ENCODE measurements around the gene AKAP17A. TPM values are rescaled to one million over a fixed set of nuclear protein-coding genes. Genes with fewer than 3 reads are reported as not detected.

Gene AKAP17A
- total and polyA plus RNA-seq, 3 donors from 2014 or later: 39.7 to 113 (median 108) TPM

GRCh38 chrX:1606496-1606895 lies 15.1 kb downstream of the AKAP17A start:
- no peak for DNase-seq
- WGBS, 2 donors: 93 to 95% methylated on average over 11 of the region's 11 CpGs
- H3K4me1 ChIP-seq: no peaks in the 10 kb centered on the region
- TF ChIP-seq, protein P1, sequence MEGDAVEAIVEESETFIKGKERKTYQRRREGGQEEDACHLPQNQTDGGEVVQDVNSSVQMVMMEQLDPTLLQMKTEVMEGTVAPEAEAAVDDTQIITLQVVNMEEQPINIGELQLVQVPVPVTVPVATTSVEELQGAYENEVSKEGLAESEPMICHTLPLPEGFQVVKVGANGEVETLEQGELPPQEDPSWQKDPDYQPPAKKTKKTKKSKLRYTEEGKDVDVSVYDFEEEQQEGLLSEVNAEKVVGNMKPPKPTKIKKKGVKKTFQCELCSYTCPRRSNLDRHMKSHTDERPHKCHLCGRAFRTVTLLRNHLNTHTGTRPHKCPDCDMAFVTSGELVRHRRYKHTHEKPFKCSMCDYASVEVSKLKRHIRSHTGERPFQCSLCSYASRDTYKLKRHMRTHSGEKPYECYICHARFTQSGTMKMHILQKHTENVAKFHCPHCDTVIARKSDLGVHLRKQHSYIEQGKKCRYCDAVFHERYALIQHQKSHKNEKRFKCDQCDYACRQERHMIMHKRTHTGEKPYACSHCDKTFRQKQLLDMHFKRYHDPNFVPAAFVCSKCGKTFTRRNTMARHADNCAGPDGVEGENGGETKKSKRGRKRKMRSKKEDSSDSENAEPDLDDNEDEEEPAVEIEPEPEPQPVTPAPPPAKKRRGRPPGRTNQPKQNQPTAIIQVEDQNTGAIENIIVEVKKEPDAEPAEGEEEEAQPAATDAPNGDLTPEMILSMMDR (IDR thresholded peaks at IDR 0.05): no peak
- TF ChIP-seq POLR2A (IDR thresholded peaks at IDR 0.05): no peak
- no peak overlapping the region for H3K27ac ChIP-seq
- H3K36me3 ChIP-seq (ENCODE audit: low read depth, missing control alignments): no peaks in the 10 kb centered on the region
- intact Hi-C loops (cut with DNase I; ENCODE audit: low total_unique reads): no loop called here
- no peaks in the 10 kb centered on the region for H3K9me3 ChIP-seq
- H3K27me3 ChIP-seq: no peaks in the 10 kb centered on the region
- no peak overlapping the region for H3K4me3 ChIP-seq

- DNase-seq: no peak
- TF ChIP-seq POLR2A (IDR thresholded peaks at IDR 0.05): no peak
- TF ChIP-seq, protein P1 (IDR thresholded peaks at IDR 0.05): no peak
- Histone ChIP-seq H3K27me3 (no peaks in the 10 kb centered on the region), H3K9me3 (no peaks in the 10 kb centered on the region), H3K4me3 (no peak overlapping the region), H3K36me3 (ENCODE audit: low read depth, missing control alignments) (no peaks in the 10 kb centered on the region), H3K27ac (no peak overlapping the region), H3K4me1 (no peaks in the 10 kb centered on the region)
- WGBS, 2 donors: 86 to 95% methylated on average over 8 to 11 of the region's 11 CpGs
- intact Hi-C loops (cut with DNase I; ENCODE audit: low total_unique reads): no loop called here
Observed at GRCh38 chrX:1609311-1609710, 17.9 kb downstream of the AKAP17A start.

- Histone ChIP-seq H3K36me3 (ENCODE audit: low read depth, missing control alignments) (no peaks in the 10 kb centered on the region), H3K4me3 (no peak overlapping the region), H3K27me3 (no peaks in the 10 kb centered on the region), H3K4me1 (no peaks in the 10 kb centered on the region), H3K9me3 (no peaks in the 10 kb centered on the region), H3K27ac (no peak overlapping the region)
- WGBS, 2 donors: 78 to 79% methylated on average over 8 to 10 of the region's 10 CpGs
- no peak for TF ChIP-seq POLR2A (IDR thresholded peaks at IDR 0.05)
- TF ChIP-seq, protein P1 (IDR thresholded peaks at IDR 0.05): no peak
- intact Hi-C loops (cut with DNase I; ENCODE audit: low total_unique reads): no loop called here
- no peak for DNase-seq
Observed at GRCh38 chrX:1609762-1610161, 18.4 kb downstream of the AKAP17A start.

GRCh38 chrX:1610166-1610565 lies 18.8 kb downstream of the AKAP17A start:
- Histone ChIP-seq H3K4me1 (no peaks in the 10 kb centered on the region), H3K36me3 (ENCODE audit: low read depth, missing control alignments) (no peaks in the 10 kb centered on the region), H3K9me3 (no peaks in the 10 kb centered on the region), H3K27ac (no peak overlapping the region), H3K27me3 (no peaks in the 10 kb centered on the region), H3K4me3 (no peak overlapping the region)
- no peak for DNase-seq
- intact Hi-C loops (cut with DNase I; ENCODE audit: low total_unique reads): no loop called here
- 71 to 76% methylated on average over 6 to 15 of the region's 15 CpGs for WGBS, 2 donors
- TF ChIP-seq, protein P1 (IDR thresholded peaks at IDR 0.05): no peak
- no peak for TF ChIP-seq POLR2A (IDR thresholded peaks at IDR 0.05)

DNA sequence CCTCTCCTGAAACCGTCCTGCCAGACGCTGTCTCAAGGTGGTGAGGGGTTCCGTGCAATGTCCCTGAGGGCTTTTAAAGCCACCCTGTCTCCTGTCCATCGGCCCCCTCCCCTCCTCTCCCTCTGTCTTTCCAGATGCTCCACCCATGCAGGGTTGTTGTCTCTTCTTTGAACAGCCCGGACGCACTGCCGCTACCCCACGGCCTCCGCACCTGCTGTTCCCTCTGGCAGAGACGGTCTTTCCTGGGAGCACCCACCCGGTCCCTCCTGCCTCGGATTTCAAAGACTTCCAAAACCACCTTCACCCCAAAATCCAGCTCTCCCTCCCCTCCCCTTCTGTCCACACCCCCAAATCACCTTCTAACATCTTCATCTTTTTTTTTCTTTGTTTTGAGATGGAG lies 19.3 kb downstream of the AKAP17A start:
- no peak for DNase-seq
- WGBS, 2 donors: 85% methylated on average over 12 of the region's 12 CpGs
- no peaks in the 10 kb centered on the region for H3K27me3 ChIP-seq
- intact Hi-C loops (cut with DNase I; ENCODE audit: low total_unique reads): no loop called here
- H3K36me3 ChIP-seq (ENCODE audit: low read depth, missing control alignments): no peaks in the 10 kb centered on the region
- H3K27ac ChIP-seq: no peak overlapping the region
- no peak overlapping the region for H3K4me3 ChIP-seq
- no peak for TF ChIP-seq POLR2A (IDR thresholded peaks at IDR 0.05)
- H3K9me3 ChIP-seq: no peaks in the 10 kb centered on the region
- no peaks in the 10 kb centered on the region for H3K4me1 ChIP-seq
